Stimulated activated CD4-positive, alpha-beta T cell treated with anti-CD3 and anti-CD28 coated beads, TNF-alpha, amount 100 ng/mL, for 24 hours (primary cell): ENCODE measurements around the gene DCAF12.

Experiments used
- DNase-seq, 3 experiments: peaks; one replicate each; pipeline ENCODE4 v3.0.0-alpha.2; 2020; ENCODE audit warnings: low read depth in 3 of 3

The DCAF12 gene

GRCh38 chr9:34125681-34126206 lies 754 bp downstream of the DCAF12 start:
- no peak for DNase-seq

GRCh38 chr9:34124926-34125325 lies 1.6 kb downstream of the DCAF12 start:
- DNase-seq, result no peak

GRCh38 chr9:34124099-34124498 lies 2.4 kb downstream of the DCAF12 start:
- DNase-seq, result no peak

GRCh38 chr9:34123682-34124081 lies 2.8 kb downstream of the DCAF12 start:
- no peak for DNase-seq

GRCh38 chr9:34121996-34122395 lies 4.5 kb downstream of the DCAF12 start:
- DNase-seq, result no peak

- no peak for DNase-seq
These were observed 6.8 kb downstream of the DCAF12 start for GRCh38 chr9:34119713-34120112.

GRCh38 chr9:34114436-34114835 lies 12.1 kb downstream of the DCAF12 start:
- no peak for DNase-seq

- no peak for DNase-seq
These were observed 20.4 kb downstream of the DCAF12 start for GRCh38 chr9:34106110-34106509.

GRCh38 chr9:34102796-34103195 lies 23.7 kb downstream of the DCAF12 start:
- DNase-seq, result no peak

- DNase-seq, result no peak
These were observed 28.2 kb downstream of the DCAF12 start for GRCh38 chr9:34098307-34098706.

- DNase-seq, result no peak
These were observed 28.6 kb downstream of the DCAF12 start for GRCh38 chr9:34097865-34098264.

- no peak for DNase-seq
These were observed 29.7 kb downstream of the DCAF12 start for GRCh38 chr9:34096751-34097150.

- DNase-seq, result no peak
These were observed 32.9 kb downstream of the DCAF12 start for GRCh38 chr9:34093578-34093977.

- DNase-seq, result no peak
These were observed 37.2 kb downstream of the DCAF12 start for GRCh38 chr9:34089311-34089710.

- DNase-seq, result no peak
These were observed 39.1 kb downstream of the DCAF12 start for GRCh38 chr9:34087370-34087769.

- DNase-seq, result no peak
These were observed 39.6 kb downstream of the DCAF12 start for GRCh38 chr9:34086864-34087263.

GRCh38 chr9:34085581-34086500 lies 40.7 kb downstream of the DCAF12 start:
- no peak for DNase-seq

- no peak for DNase-seq
These were observed 41.9 kb downstream of the DCAF12 start for GRCh38 chr9:34084562-34084961.

GRCh38 chr9:34079181-34079580 lies 47.3 kb downstream of the DCAF12 start:
- no peak for DNase-seq

GRCh38 chr9:34072868-34073590 lies 53.5 kb downstream of the DCAF12 start:
- no peak for DNase-seq

- DNase-seq, result no peak
These were observed 54.1 kb downstream of the DCAF12 start for GRCh38 chr9:34072410-34072809.

GRCh38 chr9:34070606-34071324 lies 55.7 kb downstream of the DCAF12 start:
- no peak for DNase-seq
